Activated naive CD8-positive, alpha-beta T cell (primary cell): ENCODE data around the gene EYS.

ENCODE experiments used
- H3K27ac Mint-ChIP-seq: one replicate; pipeline ENCODE4 v1.8.0; 2021; ENCODE audit warnings: mixed read lengths
- H3K27me3 Mint-ChIP-seq: one replicate; pipeline ENCODE4 v1.8.0; 2021; ENCODE audit warnings: mixed read lengths
- H3K36me3 Mint-ChIP-seq: one replicate; pipeline ENCODE4 v1.8.0; 2021; ENCODE audit warnings: mixed read lengths
- H3K4me1 Mint-ChIP-seq: one replicate; pipeline ENCODE4 v1.8.0; 2021; ENCODE audit warnings: low read depth, mixed read lengths
- H3K4me3 Mint-ChIP-seq: one replicate; pipeline ENCODE4 v1.8.0; 2021; ENCODE audit warnings: mild to moderate bottlenecking, mixed read lengths
- H3K9me3 Mint-ChIP-seq: one replicate; pipeline ENCODE4 v1.8.0; 2021; ENCODE audit warnings: low read depth, mixed read lengths

The EYS gene

GRCh38 chr6:64838726-64839125 lies 868.3 kb downstream of the EYS start:
- Mint-ChIP-seq H3K36me3 (no peaks in the 10 kb centered on the region), H3K27ac (no peak overlapping the region), H3K4me1 (no peaks in the 10 kb centered on the region), H3K9me3 (peaks cover 7% of the 10 kb centered on the region), H3K27me3 (no peaks in the 10 kb centered on the region), H3K4me3 (no peak overlapping the region)

GRCh38 chr6:64831680-64832079 lies 875.3 kb downstream of the EYS start:
- Mint-ChIP-seq H3K4me1 (no peaks in the 10 kb centered on the region), H3K36me3 (no peaks in the 10 kb centered on the region), H3K4me3 (no peak overlapping the region), H3K27ac (no peak overlapping the region), H3K27me3 (no peaks in the 10 kb centered on the region), H3K9me3 (no peaks in the 10 kb centered on the region)

DNA sequence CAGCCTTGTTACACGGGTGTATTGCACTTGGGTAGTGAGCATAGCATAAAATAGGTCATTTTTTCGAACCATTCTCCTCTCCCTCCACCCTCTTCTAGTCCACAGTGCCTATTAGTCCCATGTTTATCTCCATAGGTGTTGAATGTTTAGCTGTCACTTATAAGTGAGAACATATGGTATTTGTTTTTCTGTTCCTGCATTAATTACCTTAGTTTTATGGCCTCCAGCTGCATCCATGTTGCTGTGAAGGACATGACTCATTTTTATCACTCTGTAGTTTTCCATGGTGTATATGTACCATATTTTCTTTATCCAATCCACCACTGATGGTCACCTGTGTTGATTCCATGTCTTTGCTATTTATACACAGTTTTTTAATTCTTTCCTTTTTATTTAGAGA lies 889.5 kb downstream of the EYS start:
- no peak overlapping the region for H3K27ac Mint-ChIP-seq
- H3K36me3 Mint-ChIP-seq: no peaks in the 10 kb centered on the region
- no peak overlapping the region for H3K4me3 Mint-ChIP-seq
- H3K4me1 Mint-ChIP-seq: no peaks in the 10 kb centered on the region
- H3K9me3 Mint-ChIP-seq: peaks cover 3% of the 10 kb centered on the region
- H3K27me3 Mint-ChIP-seq: no peaks in the 10 kb centered on the region

- Mint-ChIP-seq H3K27me3 (no peaks in the 10 kb centered on the region), H3K4me1 (no peaks in the 10 kb centered on the region), H3K27ac (no peak overlapping the region), H3K36me3 (no peaks in the 10 kb centered on the region), H3K4me3 (no peak overlapping the region), H3K9me3 (peaks cover 3% of the 10 kb centered on the region)
Observed at GRCh38 chr6:64815718-64816117, 891.3 kb downstream of the EYS start.

- H3K27ac Mint-ChIP-seq: no peak overlapping the region
- H3K27me3 Mint-ChIP-seq: no peaks in the 10 kb centered on the region
- no peaks in the 10 kb centered on the region for H3K36me3 Mint-ChIP-seq
- no peak overlapping the region for H3K4me3 Mint-ChIP-seq
- no peaks in the 10 kb centered on the region for H3K9me3 Mint-ChIP-seq
- no peaks in the 10 kb centered on the region for H3K4me1 Mint-ChIP-seq
Observed at GRCh38 chr6:64812138-64812537, 894.9 kb downstream of the EYS start.

- no peaks in the 10 kb centered on the region for H3K4me1 Mint-ChIP-seq
- no peak overlapping the region for H3K4me3 Mint-ChIP-seq
- H3K9me3 Mint-ChIP-seq: no peaks in the 10 kb centered on the region
Observed at GRCh38 chr6:64811119-64811518, 895.9 kb downstream of the EYS start.

GRCh38 chr6:64807785-64808184 lies 899.2 kb downstream of the EYS start:
- H3K27me3 Mint-ChIP-seq: no peaks in the 10 kb centered on the region
- no peaks in the 10 kb centered on the region for H3K4me1 Mint-ChIP-seq

More at GRCh38 chr6:64811119-64811518, 895.9 kb downstream of the EYS start:
- Mint-ChIP-seq H3K27me3 (no peaks in the 10 kb centered on the region), H3K36me3 (no peaks in the 10 kb centered on the region), H3K27ac (no peak overlapping the region)

DNA sequence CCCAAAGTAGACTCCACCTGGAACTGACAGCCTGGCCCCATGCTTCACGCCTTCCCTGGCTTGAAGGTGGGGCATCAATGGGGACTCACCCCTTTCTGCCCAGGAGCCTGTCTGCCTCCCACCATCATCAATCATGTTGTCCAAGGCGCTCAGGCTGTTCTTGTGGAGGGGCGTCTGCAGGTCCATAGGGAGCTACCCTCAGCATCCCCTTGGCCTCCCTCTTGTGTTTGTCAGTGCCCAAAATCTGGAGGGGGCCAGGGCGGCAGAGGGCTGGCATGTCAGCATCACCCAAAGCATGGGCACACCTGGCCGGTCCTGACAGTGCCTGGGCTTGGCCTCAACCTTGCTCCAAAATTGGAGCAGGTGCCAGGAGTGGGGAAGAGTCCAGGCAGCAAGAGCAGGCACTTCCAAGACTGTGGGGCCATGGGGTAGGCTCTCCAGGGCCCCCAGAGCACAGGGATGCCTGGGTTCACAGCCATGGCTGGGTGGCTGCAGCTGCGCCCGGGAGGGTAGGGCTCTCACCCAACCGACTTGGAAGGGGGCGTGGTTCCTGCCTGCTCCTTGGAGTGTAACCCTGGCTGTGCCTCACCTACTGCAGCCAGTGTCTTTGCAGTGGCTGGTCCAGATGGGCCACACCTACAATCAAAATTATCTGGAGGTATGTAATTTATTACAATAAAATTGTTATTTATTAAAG lies 903.4 kb downstream of the EYS start:
- H3K9me3 Mint-ChIP-seq: no peaks in the 10 kb centered on the region
- H3K36me3 Mint-ChIP-seq: no peaks in the 10 kb centered on the region
- no peak overlapping the region for H3K4me3 Mint-ChIP-seq
- H3K4me1 Mint-ChIP-seq: no peaks in the 10 kb centered on the region
- no peak overlapping the region for H3K27ac Mint-ChIP-seq
- H3K27me3 Mint-ChIP-seq: no peaks in the 10 kb centered on the region

More at GRCh38 chr6:64807785-64808184, 899.2 kb downstream of the EYS start:
- no peak overlapping the region for H3K4me3 Mint-ChIP-seq
- H3K9me3 Mint-ChIP-seq: no peaks in the 10 kb centered on the region
- H3K27ac Mint-ChIP-seq: no peak overlapping the region
- no peaks in the 10 kb centered on the region for H3K36me3 Mint-ChIP-seq

- H3K4me3 Mint-ChIP-seq: no peak overlapping the region
- no peaks in the 10 kb centered on the region for H3K36me3 Mint-ChIP-seq
- H3K27me3 Mint-ChIP-seq: no peaks in the 10 kb centered on the region
- H3K9me3 Mint-ChIP-seq: no peaks in the 10 kb centered on the region
- no peaks in the 10 kb centered on the region for H3K4me1 Mint-ChIP-seq
- no peak overlapping the region for H3K27ac Mint-ChIP-seq
Observed at GRCh38 chr6:64792534-64792933, 914.5 kb downstream of the EYS start.

DNA sequence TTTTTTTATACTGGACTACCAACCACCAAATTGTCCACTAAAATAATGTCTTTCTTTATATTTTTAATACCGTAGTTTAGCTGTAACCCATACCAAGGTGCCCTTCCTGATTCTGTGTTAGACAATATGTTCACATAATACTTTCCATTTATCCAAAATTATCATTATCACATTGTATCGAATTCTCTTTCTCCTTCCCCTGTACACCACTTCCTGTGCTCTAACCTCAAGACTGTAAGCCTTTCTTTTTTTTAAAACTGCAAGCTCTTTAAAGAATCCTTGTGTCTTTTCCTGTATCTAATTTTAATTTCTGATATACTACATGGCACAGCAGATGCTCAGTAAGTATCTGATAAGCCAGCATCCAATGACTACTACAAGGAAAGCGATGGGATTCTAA lies 917.5 kb downstream of the EYS start:
- no peaks in the 10 kb centered on the region for H3K9me3 Mint-ChIP-seq
- H3K27ac Mint-ChIP-seq: no peak overlapping the region
- H3K4me1 Mint-ChIP-seq: no peaks in the 10 kb centered on the region
- H3K27me3 Mint-ChIP-seq: no peaks in the 10 kb centered on the region
- H3K36me3 Mint-ChIP-seq: no peaks in the 10 kb centered on the region
- no peak overlapping the region for H3K4me3 Mint-ChIP-seq

DNA sequence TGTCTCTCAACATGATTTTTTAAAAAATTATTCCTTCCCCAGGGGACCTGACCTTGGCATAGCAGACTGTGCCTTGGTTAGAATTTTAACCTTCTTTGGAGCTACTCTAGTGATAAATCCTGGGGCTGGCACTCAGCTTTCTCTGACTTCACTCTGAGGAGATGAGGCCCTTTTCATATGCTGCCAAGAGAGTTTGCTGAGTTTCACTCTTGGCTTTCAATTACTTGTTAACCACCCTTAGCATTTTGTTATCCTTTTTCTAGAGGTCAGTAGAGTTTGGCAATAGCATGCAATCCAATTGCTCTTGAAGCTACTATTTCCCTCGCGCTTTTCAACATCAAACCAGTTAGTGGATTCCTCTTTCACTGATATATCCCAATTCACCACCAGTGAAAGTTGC lies 920.3 kb downstream of the EYS start:
- Mint-ChIP-seq H3K9me3 (no peaks in the 10 kb centered on the region), H3K27ac (no peak overlapping the region), H3K4me3 (no peak overlapping the region), H3K36me3 (no peaks in the 10 kb centered on the region), H3K27me3 (no peaks in the 10 kb centered on the region), H3K4me1 (no peaks in the 10 kb centered on the region)

- no peaks in the 10 kb centered on the region for H3K36me3 Mint-ChIP-seq
- no peaks in the 10 kb centered on the region for H3K27me3 Mint-ChIP-seq
- peaks cover 4% of the 10 kb centered on the region for H3K9me3 Mint-ChIP-seq
- H3K4me3 Mint-ChIP-seq: no peak overlapping the region
- no peaks in the 10 kb centered on the region for H3K4me1 Mint-ChIP-seq
- no peak overlapping the region for H3K27ac Mint-ChIP-seq
Observed at GRCh38 chr6:64782877-64783276, 924.1 kb downstream of the EYS start.

GRCh38 chr6:64777941-64778785 lies 928.9 kb downstream of the EYS start:
- H3K4me1 Mint-ChIP-seq: no peaks in the 10 kb centered on the region
- no peak overlapping the region for H3K4me3 Mint-ChIP-seq
- H3K9me3 Mint-ChIP-seq: peaks cover 13% of the 10 kb centered on the region
- no peaks in the 10 kb centered on the region for H3K36me3 Mint-ChIP-seq
- H3K27ac Mint-ChIP-seq: no peak overlapping the region
- no peaks in the 10 kb centered on the region for H3K27me3 Mint-ChIP-seq

- Mint-ChIP-seq H3K27me3 (no peaks in the 10 kb centered on the region), H3K4me3 (no peak overlapping the region), H3K36me3 (no peaks in the 10 kb centered on the region), H3K4me1 (no peaks in the 10 kb centered on the region), H3K9me3 (peaks cover 13% of the 10 kb centered on the region), H3K27ac (no peak overlapping the region)
Observed at GRCh38 chr6:64776359-64776758, 930.7 kb downstream of the EYS start.

- Mint-ChIP-seq H3K4me3 (no peak overlapping the region), H3K9me3 (peaks cover 14% of the 10 kb centered on the region), H3K36me3 (no peaks in the 10 kb centered on the region), H3K4me1 (no peaks in the 10 kb centered on the region), H3K27me3 (no peaks in the 10 kb centered on the region), H3K27ac (no peak overlapping the region)
Observed at GRCh38 chr6:64774881-64775280, 932.1 kb downstream of the EYS start.
